MM.1S (cell line): ENCODE measurements around the gene RSU1.

ENCODE experiments used
- DNase-seq: peaks from one replicate; pipeline ENCODE4 v3.0.0-alpha.2; 2015
- H2AFZ ChIP-seq: fragments of 300-600 bp; sonication (generic); 2 replicates; pipeline ENCODE4 v1.6.0; 2016; ENCODE audit warnings: antibody characterized with exemption, low read length
- H3F3A ChIP-seq: fragments of 300-600 bp; sonication (generic); 2 replicates; pipeline ENCODE4 v1.6.1; 2016; ENCODE audit warnings: mild to moderate bottlenecking, antibody characterized with exemption, low read length, moderate library complexity, mixed read lengths; ENCODE audit not compliant: insufficient read depth
- H3K27ac ChIP-seq: fragments of 300-600 bp; sonication (generic); 2 replicates; pipeline ENCODE4 v1.5.1; 2016; ENCODE audit warnings: mild to moderate bottlenecking, low read length
- H3K27me3 ChIP-seq: fragments of 300-600 bp; sonication (generic); replicated peaks from 2 replicates; pipeline ENCODE4 v1.6.0; 2016; ENCODE audit warnings: low read length; ENCODE audit not compliant: insufficient read depth
- H3K36me3 ChIP-seq: fragments of 300-600 bp; sonication (generic); replicated peaks from 2 replicates; pipeline ENCODE4 v1.6.1; 2016; ENCODE audit warnings: mild to moderate bottlenecking, low read length, mixed read lengths; ENCODE audit not compliant: insufficient read depth
- H3K4me1 ChIP-seq: fragments of 300-600 bp; sonication (generic); 2 replicates; pipeline ENCODE4 v1.6.1; 2016; ENCODE audit warnings: low read length, mixed read lengths
- H3K4me2 ChIP-seq: fragments of 300-600 bp; sonication (generic); 2 replicates; pipeline ENCODE4 v1.6.0; 2016; ENCODE audit warnings: low read depth, low read length
- H3K4me3 ChIP-seq: fragments of 300-600 bp; sonication (generic); 2 replicates; pipeline ENCODE4 v1.5.1; 2016; ENCODE audit warnings: low read length, mixed read lengths
- H3K79me2 ChIP-seq: fragments of 300-600 bp; sonication (generic); 2 replicates; pipeline ENCODE4 v1.6.1; 2016; ENCODE audit warnings: mixed run types, low read length, mixed read lengths
- H3K9ac ChIP-seq: fragments of 300-600 bp; sonication (generic); 2 replicates; pipeline ENCODE4 v1.6.1; 2016; ENCODE audit warnings: low read length, mixed read lengths
- H3K9me2 ChIP-seq: fragments of 300-600 bp; sonication (generic); replicated peaks from 2 replicates; pipeline ENCODE4 v1.6.1; 2016; ENCODE audit warnings: mild to moderate bottlenecking, low read length, mixed read lengths; ENCODE audit not compliant: insufficient read depth
- H3K9me3 ChIP-seq: fragments of 300-600 bp; sonication (generic); replicated peaks from 2 replicates; pipeline ENCODE4 v1.6.1; 2016; ENCODE audit warnings: mild to moderate bottlenecking, low read length, mixed read lengths; ENCODE audit not compliant: insufficient read depth
- H4K20me1 ChIP-seq: fragments of 300-600 bp; sonication (generic); 2 replicates; pipeline ENCODE4 v1.6.1; 2016; ENCODE audit warnings: mild to moderate bottlenecking, low read length, moderate library complexity, mixed read lengths; ENCODE audit not compliant: insufficient read depth
- EZH2 ChIP-seq: fragments of 300-600 bp; sonication (generic); optimal IDR thresholded peaks from 2 replicates; pipeline ENCODE3; 2017; ENCODE audit warnings: low read depth, mild to moderate bottlenecking, antibody characterized with exemption, low read length, mixed read lengths
- EZH2phosphoT487 ChIP-seq: fragments of 300-600 bp; sonication (generic); IDR thresholded peaks from 2 replicates; pipeline ENCODE4 v1.6.1; 2018; ENCODE audit warnings: antibody characterized with exemption, low read length
- TF ChIP-seq, protein P1 (sequence below): fragments of 300-600 bp; sonication (generic); IDR thresholded peaks from 2 replicates; pipeline ENCODE4 v1.5.1; 2016; ENCODE audit warnings: antibody characterized with exemption, low read length, mixed read lengths

RSU1 gene

GRCh38 chr10:16544099-16544498 is 273.1 kb downstream of the RSU1 start:
- Histone ChIP-seq H3K4me2 (no peak overlapping the region), H3K79me2 (no peaks in the 10 kb centered on the region), H4K20me1 (no peaks in the 10 kb centered on the region), H3F3A (no peaks in the 10 kb centered on the region), H3K4me3 (no peak overlapping the region), H2AFZ (no peak overlapping the region), H3K9me3 (no peaks in the 10 kb centered on the region), H3K9ac (no peak overlapping the region), H3K36me3 (no peaks in the 10 kb centered on the region), H3K27me3 (no peaks in the 10 kb centered on the region), H3K27ac (no peak overlapping the region), H3K4me1 (no peaks in the 10 kb centered on the region), H3K9me2 (no peaks in the 10 kb centered on the region)
- DNase-seq, result no peak
- no peak for TF ChIP-seq EZH2
- no peak for TF ChIP-seq EZH2phosphoT487
- TF ChIP-seq, protein P1, sequence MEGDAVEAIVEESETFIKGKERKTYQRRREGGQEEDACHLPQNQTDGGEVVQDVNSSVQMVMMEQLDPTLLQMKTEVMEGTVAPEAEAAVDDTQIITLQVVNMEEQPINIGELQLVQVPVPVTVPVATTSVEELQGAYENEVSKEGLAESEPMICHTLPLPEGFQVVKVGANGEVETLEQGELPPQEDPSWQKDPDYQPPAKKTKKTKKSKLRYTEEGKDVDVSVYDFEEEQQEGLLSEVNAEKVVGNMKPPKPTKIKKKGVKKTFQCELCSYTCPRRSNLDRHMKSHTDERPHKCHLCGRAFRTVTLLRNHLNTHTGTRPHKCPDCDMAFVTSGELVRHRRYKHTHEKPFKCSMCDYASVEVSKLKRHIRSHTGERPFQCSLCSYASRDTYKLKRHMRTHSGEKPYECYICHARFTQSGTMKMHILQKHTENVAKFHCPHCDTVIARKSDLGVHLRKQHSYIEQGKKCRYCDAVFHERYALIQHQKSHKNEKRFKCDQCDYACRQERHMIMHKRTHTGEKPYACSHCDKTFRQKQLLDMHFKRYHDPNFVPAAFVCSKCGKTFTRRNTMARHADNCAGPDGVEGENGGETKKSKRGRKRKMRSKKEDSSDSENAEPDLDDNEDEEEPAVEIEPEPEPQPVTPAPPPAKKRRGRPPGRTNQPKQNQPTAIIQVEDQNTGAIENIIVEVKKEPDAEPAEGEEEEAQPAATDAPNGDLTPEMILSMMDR, result no peak
